Endothelial cell of umbilical vein (primary cell): ENCODE measurements around the gene KCNF1. TPM values are rescaled to one million over a fixed set of nuclear protein-coding genes. Genes with fewer than 3 reads are reported as not detected.

Experiments used
- BruUV-seq: library from RNA; stranded (reverse); fragments of 400-500 nt; replicated peaks from 2 replicates; lab custom pipeline; 2021; lab: Mats Ljungman, UMichigan
- CTCF ChIA-PET: fragments of 300-600, 350-600 bp; sonication (Branson Sonifier 250); formaldehyde crosslinking; loops from one replicate; lab custom pipeline; 2021; ENCODE audit warnings: antibody characterized with exemption, inconsistent platforms; lab: Charles Lee
- POLR2A ChIA-PET: fragments of 300-600, 350-600 bp; sonication (Branson Sonifier 250); formaldehyde crosslinking; loops from one replicate; lab custom pipeline; 2021; ENCODE audit warnings: antibody characterized with exemption, inconsistent platforms; lab: Charles Lee
- DNase-seq: peaks from one replicate; pipeline ENCODE4 v3.0.0-alpha.2; 2011; ENCODE audit warnings: low read depth, low spot score
- FAIRE-seq: peaks from 2 replicates; lab custom pipeline; 2011; peaks lifted over from hg19 to GRCh38; lab: Jason Lieb, UNC
- H2AFZ ChIP-seq: 2 replicates; pipeline ENCODE4 v1.6.0; 2012; ENCODE audit warnings: low read depth, low read length, control low read depth, inconsistent platforms
- H3K27ac ChIP-seq: 2 replicates; pipeline ENCODE4 v1.5.1; 2011; ENCODE audit warnings: low read depth, mild to moderate bottlenecking, control low read depth, low read length, moderate library complexity; ENCODE audit not compliant: insufficient read depth
- H3K27me3 ChIP-seq, 2 experiments: 2 replicates each; pipeline versions ENCODE4 v1.6.0 to v1.6.1; 2011; ENCODE audit warnings: low read length in 2 of 2, mixed read lengths in 1 of 2; ENCODE audit not compliant: control insufficient read depth in 2 of 2, insufficient read depth in 2 of 2
- H3K36me3 ChIP-seq, 2 experiments: 2 replicates in 1 of 2; 3 replicates in 1 of 2; pipeline ENCODE4 v1.5.1; 2011; ENCODE audit warnings: low read length in 2 of 2, mild to moderate bottlenecking in 1 of 2, moderate library complexity in 1 of 2; ENCODE audit not compliant: control insufficient read depth in 2 of 2, insufficient read depth in 2 of 2; ENCODE audit errors: extremely low read depth in 1 of 2
- H3K4me1 ChIP-seq: 3 replicates; pipeline ENCODE4 v1.5.1; 2011; ENCODE audit warnings: mild to moderate bottlenecking, low read length; ENCODE audit not compliant: control insufficient read depth, insufficient read depth; ENCODE audit errors: extremely low read depth
- H3K4me2 ChIP-seq: 2 replicates; pipeline ENCODE4 v1.6.1; 2011; ENCODE audit warnings: low read length, control low read depth, mixed read lengths; ENCODE audit not compliant: insufficient read depth
- H3K4me3 ChIP-seq, 3 experiments: fragments of 200-600 bp in 1 of 3; sonication (generic), shearing (Covaris generic) in 1 of 3; replicated peaks in 1 of 3; 2 replicates each; pipeline ENCODE4 v1.5.1; 2011 to 2016; ENCODE audit warnings: control low read depth in 3 of 3, low read length in 3 of 3, mild to moderate bottlenecking in 2 of 3, inconsistent platforms in 1 of 3, low read depth in 1 of 3, moderate library complexity in 1 of 3; ENCODE audit not compliant: insufficient read depth in 1 of 3
- H3K79me2 ChIP-seq: 2 replicates; pipeline ENCODE4 v1.6.0; 2012; ENCODE audit warnings: low read length, inconsistent platforms; ENCODE audit not compliant: control insufficient read depth, insufficient read depth
- H3K9ac ChIP-seq: replicated peaks from 2 replicates; pipeline ENCODE3; 2011; ENCODE audit warnings: low read length, control low read depth; ENCODE audit not compliant: insufficient read depth; ENCODE audit errors: extremely low read depth
- H3K9me1 ChIP-seq: replicated peaks from 3 replicates; pipeline ENCODE4 v1.6.0; 2011; ENCODE audit warnings: mild to moderate bottlenecking, low read length; ENCODE audit not compliant: control insufficient read depth, insufficient read depth; ENCODE audit errors: extremely low read depth
- H3K9me3 ChIP-seq: replicated peaks from 2 replicates; pipeline ENCODE4 v1.5.1; 2012; ENCODE audit warnings: low read length, inconsistent platforms; ENCODE audit not compliant: control insufficient read depth, insufficient read depth
- H4K20me1 ChIP-seq: replicated peaks from 2 replicates; pipeline ENCODE3; 2011; ENCODE audit warnings: mild to moderate bottlenecking, low read length; ENCODE audit not compliant: control insufficient read depth, insufficient read depth; ENCODE audit errors: extremely low read depth
- CTCF ChIP-seq, 2 donors: IDR thresholded peaks; 1 replicate in 1 of 2; 2 replicates in 1 of 2; pipeline ENCODE4 v1.5.1; 2011; ENCODE audit warnings: low read length in 2 of 2, mild to moderate bottlenecking in 2 of 2, moderate library complexity in 2 of 2, control low read depth in 1 of 2, inconsistent platforms in 1 of 2, low read depth in 1 of 2; ENCODE audit not compliant: insufficient read depth in 1 of 2; ENCODE audit errors: extremely low read depth in 1 of 2
- EZH2 ChIP-seq: IDR thresholded peaks from 2 replicates; pipeline ENCODE4 v1.6.1; 2012; ENCODE audit warnings: borderline replicate concordance, low read depth, mild to moderate bottlenecking, moderate library complexity, low read length, inconsistent platforms; ENCODE audit not compliant: severe bottlenecking
- FOS ChIP-seq: IDR thresholded peaks from 2 replicates; pipeline ENCODE4 v1.6.1; 2011; ENCODE audit warnings: mild to moderate bottlenecking, low read length, moderate library complexity, borderline replicate concordance; ENCODE audit not compliant: insufficient read depth
- GATA2 ChIP-seq: IDR thresholded peaks from 2 replicates; pipeline ENCODE4 v1.7.0; 2011; ENCODE audit warnings: low read depth, mild to moderate bottlenecking, moderate library complexity, mixed read lengths, low read length; ENCODE audit not compliant: insufficient read length, insufficient read depth
- JUN ChIP-seq: IDR thresholded peaks from 2 replicates; pipeline ENCODE4 v1.6.1; 2011; ENCODE audit warnings: borderline replicate concordance, low read depth; ENCODE audit not compliant: insufficient read length, insufficient read depth
- MAX ChIP-seq: IDR thresholded peaks from 2 replicates; pipeline ENCODE4 v1.6.1; 2011; ENCODE audit not compliant: insufficient read depth, insufficient read length
- MYC ChIP-seq: IDR thresholded peaks from one replicate; pipeline ENCODE4 v1.6.1; 2011; ENCODE audit warnings: mild to moderate bottlenecking, low read depth, low read length
- POLR2A ChIP-seq: IDR thresholded peaks from 2 replicates; pipeline ENCODE4 v1.6.1; 2012; ENCODE audit warnings: low read depth, mild to moderate bottlenecking, control low read depth, low read length
- POLR2AphosphoS5 ChIP-seq: IDR thresholded peaks from 2 replicates; pipeline ENCODE4 v1.6.1; 2012; ENCODE audit warnings: low read depth, mild to moderate bottlenecking, control low read depth, low read length, moderate library complexity; ENCODE audit not compliant: insufficient read depth
- dilution Hi-C: fragments of 300-500 bp; cut with MboI; formaldehyde crosslinking; loops from one replicate; pipeline ENCODE4 v1.15.0; 2019; ENCODE audit warnings: low sequenced_read_pairs; ENCODE audit not compliant: extremely low pct_ligation_motif_present
- intact Hi-C: fragments of 100-400 bp; cut with micrococcal nuclease; formaldehyde crosslinking; loops from one replicate; pipeline ENCODE4 v1.10.0; 2022
- polyA plus RNA-seq, 4 experiments: library from polyadenylated mRNA; depleted of rRNA in 3 of 4; stranded (reverse) in 3 of 4; unstranded in 1 of 4; fragments of >200 nt; gene quantifications; 2 replicates each; pipeline versions ENCODE4 v1.2.1 to v1.2.3, GENCODE V29; 2011 to 2012; ENCODE audit warnings: missing spikeins in 1 of 4
- total RNA-seq: library from RNA; stranded (reverse); gene quantifications from 2 replicates; pipeline ENCODE4 v1.2.3, GENCODE V29; 2021

The KCNF1 gene
- total and polyA plus RNA-seq, 2 donors (not counting 3 experiments of a cell fraction or from before 2014, with no cell fraction given), result 0.23 to 0.42 TPM

GRCh38 chr2:10905862-10906143 is 5.9 kb upstream of the KCNF1 start:
- POLR2A ChIA-PET, result no interaction called here

More at GRCh38 chr2:10905862-10906143, 5.9 kb upstream of the KCNF1 start:
- TF ChIP-seq POLR2A, result no peak
- no peak for TF ChIP-seq EZH2
- no peak for TF ChIP-seq CTCF (IDR thresholded peaks at IDR 0.05; ENCODE audit: extremely low read depth in 1 of 2, insufficient read depth in 1 of 2, low read depth in 1 of 2, low read length in 2 of 2)
- TF ChIP-seq FOS, result no peak
- TF ChIP-seq JUN, result no peak
- TF ChIP-seq MYC, result no peak
- TF ChIP-seq MAX, result no peak
- no peak for TF ChIP-seq POLR2AphosphoS5
- TF ChIP-seq GATA2, result no peak
- no peaks in the 10 kb centered on the region for H4K20me1 ChIP-seq
- H3K27me3 ChIP-seq, result peaks cover 3 to 6% of the 10 kb centered on the region in 2 experiments
- dilution Hi-C loops (no loop called here), intact Hi-C loops (no loop called here)
- no peak overlapping the region for H3K27ac ChIP-seq
- H3K79me2 ChIP-seq, result no peaks in the 10 kb centered on the region
- no TSS peak for BruUV-seq
- H3K4me2 ChIP-seq, result no peak overlapping the region
- no peak overlapping the region for H3K4me3 ChIP-seq
- DNase-seq, result no peak
- CTCF ChIA-PET, result interaction anchor here (1.3 kb wide), 1 partner anchor 11 kb away, joined by 4 read pairs; no protein-coding TSS in a partner anchor
- no peaks in the 10 kb centered on the region for H3K9me1 ChIP-seq
- no peaks in the 10 kb centered on the region for H3K9me3 ChIP-seq
- H3K4me1 ChIP-seq, result peaks cover 6% of the 10 kb centered on the region
- no peak overlapping the region for H2AFZ ChIP-seq
- FAIRE-seq, result no peak
- no peaks in the 10 kb centered on the region for H3K36me3 ChIP-seq
- H3K9ac ChIP-seq, result no peak overlapping the region
